ENCODE measurements around the gene CCDC107.

DNA sequence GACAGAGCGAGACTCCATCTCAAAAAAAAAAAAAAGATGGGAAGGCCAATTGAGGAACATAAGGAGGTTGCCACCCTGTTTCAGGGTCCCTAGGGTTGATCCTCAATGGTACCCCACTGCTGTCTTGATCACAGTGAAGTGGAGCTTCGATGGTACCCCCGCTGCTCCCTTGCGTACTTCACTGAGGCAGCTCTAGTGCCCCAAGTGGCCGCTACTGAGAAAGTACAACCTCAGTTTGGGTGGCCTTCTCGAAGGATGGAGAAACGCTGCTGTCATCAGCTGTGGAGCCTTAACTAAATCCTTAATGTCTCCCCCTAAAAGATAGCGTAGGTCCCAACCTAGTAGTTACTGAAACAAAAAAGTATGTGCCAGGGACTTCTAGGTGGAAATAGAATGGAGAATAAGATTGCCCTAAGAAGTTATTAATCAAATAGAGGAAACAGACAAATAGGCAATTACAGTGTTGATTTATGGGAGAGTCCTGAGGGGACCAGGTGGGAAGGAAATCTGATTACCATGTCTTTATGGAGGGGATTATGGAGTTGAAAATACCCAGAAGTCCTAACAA is 46.8 kb upstream of the CCDC107 start:
- TF ChIP-seq, protein P1, sequence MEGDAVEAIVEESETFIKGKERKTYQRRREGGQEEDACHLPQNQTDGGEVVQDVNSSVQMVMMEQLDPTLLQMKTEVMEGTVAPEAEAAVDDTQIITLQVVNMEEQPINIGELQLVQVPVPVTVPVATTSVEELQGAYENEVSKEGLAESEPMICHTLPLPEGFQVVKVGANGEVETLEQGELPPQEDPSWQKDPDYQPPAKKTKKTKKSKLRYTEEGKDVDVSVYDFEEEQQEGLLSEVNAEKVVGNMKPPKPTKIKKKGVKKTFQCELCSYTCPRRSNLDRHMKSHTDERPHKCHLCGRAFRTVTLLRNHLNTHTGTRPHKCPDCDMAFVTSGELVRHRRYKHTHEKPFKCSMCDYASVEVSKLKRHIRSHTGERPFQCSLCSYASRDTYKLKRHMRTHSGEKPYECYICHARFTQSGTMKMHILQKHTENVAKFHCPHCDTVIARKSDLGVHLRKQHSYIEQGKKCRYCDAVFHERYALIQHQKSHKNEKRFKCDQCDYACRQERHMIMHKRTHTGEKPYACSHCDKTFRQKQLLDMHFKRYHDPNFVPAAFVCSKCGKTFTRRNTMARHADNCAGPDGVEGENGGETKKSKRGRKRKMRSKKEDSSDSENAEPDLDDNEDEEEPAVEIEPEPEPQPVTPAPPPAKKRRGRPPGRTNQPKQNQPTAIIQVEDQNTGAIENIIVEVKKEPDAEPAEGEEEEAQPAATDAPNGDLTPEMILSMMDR (IDR thresholded peaks at IDR 0.05; ENCODE audit: poor library complexity) = peak; percentile 61
- TF ChIP-seq EZH2 (IDR thresholded peaks at IDR 0.05; ENCODE audit: borderline replicate concordance) = no peak
- no peak for TF ChIP-seq EZH2phosphoT487 (IDR thresholded peaks at IDR 0.05; ENCODE audit: low read depth, severe bottlenecking, unreplicated experiment)

Data from hepatocyte (in vitro differentiated cells).